Endodermal cell (in vitro differentiated cells): Measurements from ENCODE around the gene IQSEC3. TPM values are rescaled to one million over a fixed set of nuclear protein-coding genes. Genes with fewer than 3 reads are reported as not detected.

Source experiments
- DNase-seq: peaks from one replicate; pipeline ENCODE4 v3.0.0-alpha.2; 2017
- H3K27ac ChIP-seq: 2 replicates; pipeline ENCODE4 v1.5.1; 2013; ENCODE audit warnings: mild to moderate bottlenecking, low read depth, low read length, moderate library complexity
- H3K27me3 ChIP-seq: 2 replicates; pipeline ENCODE4 v1.6.1; 2013; ENCODE audit warnings: mild to moderate bottlenecking, low read length, moderate library complexity; ENCODE audit not compliant: insufficient read depth, control insufficient read depth, poor library complexity, severe bottlenecking
- H3K36me3 ChIP-seq: 2 replicates; pipeline ENCODE4 v1.7.0; 2013; ENCODE audit warnings: mild to moderate bottlenecking, low read length, moderate library complexity; ENCODE audit not compliant: control insufficient read depth, insufficient read depth
- H3K4me1 ChIP-seq: one replicate; pipeline ENCODE4 v1.7.0; 2013; ENCODE audit warnings: low read length; ENCODE audit not compliant: control insufficient read depth, insufficient read depth
- H3K4me3 ChIP-seq: 2 replicates; pipeline ENCODE4 v1.5.1; 2013; ENCODE audit warnings: mild to moderate bottlenecking, low read length, moderate library complexity
- H3K9ac ChIP-seq: 2 replicates; pipeline ENCODE4 v1.6.1; 2013; ENCODE audit warnings: mild to moderate bottlenecking, low read length, moderate library complexity; ENCODE audit not compliant: poor library complexity, severe bottlenecking; ENCODE audit errors: extremely low read depth
- H3K9me3 ChIP-seq: 2 replicates; pipeline ENCODE4 v1.6.1; 2013; ENCODE audit warnings: mild to moderate bottlenecking, low read length, moderate library complexity; ENCODE audit not compliant: control insufficient read depth
- H3K27ac Mint-ChIP-seq: 2 replicates; pipeline ENCODE4 v1.8.0; 2020; ENCODE audit warnings: mixed read lengths
- H3K27me3 Mint-ChIP-seq: 2 replicates; pipeline ENCODE4 v1.8.0; 2021; ENCODE audit warnings: mild to moderate bottlenecking, mixed read lengths; ENCODE audit not compliant: insufficient read depth
- H3K36me3 Mint-ChIP-seq: 2 replicates; pipeline ENCODE4 v1.8.0; 2020; ENCODE audit warnings: low read depth, mixed read lengths
- H3K4me1 Mint-ChIP-seq: 2 replicates; pipeline ENCODE4 v1.8.0; 2020; ENCODE audit warnings: mixed read lengths
- H3K4me3 Mint-ChIP-seq: 2 replicates; pipeline ENCODE4 v1.8.0; 2020; ENCODE audit warnings: mild to moderate bottlenecking, moderate library complexity, mixed read lengths
- H3K9me3 Mint-ChIP-seq: 2 replicates; pipeline ENCODE4 v1.8.0; 2020; ENCODE audit warnings: mild to moderate bottlenecking, mixed read lengths
- CTCF ChIP-seq: fragments of 200-600 bp; sonication (generic); conservative IDR thresholded peaks from 2 replicates; pipeline ENCODE4 v1.5.0; 2021; ENCODE audit warnings: antibody characterized with exemption, mild to moderate bottlenecking
- WGBS, 2 experiments: methylation state at CpG; one replicate each; pipeline versions ENCODE4 v1.1.5 to v1.1.7; 2013; ENCODE audit warnings: missing lambda C conversion rate in 2 of 2, mixed read lengths in 1 of 2; ENCODE audit not compliant: insufficient coverage in 1 of 2, insufficient read length in 1 of 2; 5-methylcytosine and 5-hydroxymethylcytosine counted together
- total RNA-seq, 2 donors: library from RNA; stranded (reverse); fragmentation: NEBNext Ultra II Directional in 1 of 2; extraction: Animal tissue kit (Norgen Biotek cat#: 25700) in 1 of 2; gene quantifications; 2 replicates in 1 of 2; 3 replicates in 1 of 2; pipeline ENCODE4 v1.2.1, GENCODE V29; 2021

Gene IQSEC3
- total RNA-seq, 2 donors from 2014 or later: 1.5 to 2.7 TPM

- Histone ChIP-seq H3K4me1 (no peaks in the 10 kb centered on the region), H3K4me3 (no peak overlapping the region), H3K27me3 (no peaks in the 10 kb centered on the region), H3K9ac (no peak overlapping the region), H3K27ac (no peak overlapping the region), H3K36me3 (no peaks in the 10 kb centered on the region), H3K9me3 (no peaks in the 10 kb centered on the region)
- 100% methylated on average over 2 of the region's 2 CpGs; no CpG with 5 or more reads in 1 of the 2 experiments for WGBS, 2 experiments
- Mint-ChIP-seq H3K27me3 (peaks cover 42% of the 10 kb centered on the region), H3K36me3 (no peaks in the 10 kb centered on the region), H3K9me3 (no peaks in the 10 kb centered on the region), H3K4me3 (no peak overlapping the region), H3K27ac (no peak overlapping the region), H3K4me1 (peaks cover 13% of the 10 kb centered on the region)
- DNase-seq: no peak
- no peak for TF ChIP-seq CTCF
These were observed 68.6 kb downstream of the IQSEC3 start for GRCh38 chr12:135138-135537.

GRCh38 chr12:138171-138897 is 71.8 kb downstream of the IQSEC3 start:
- no peaks in the 10 kb centered on the region for H3K4me1 ChIP-seq
- no peak overlapping the region for H3K9ac ChIP-seq
- no peaks in the 10 kb centered on the region for H3K36me3 Mint-ChIP-seq
- H3K27ac Mint-ChIP-seq: no peak overlapping the region
- H3K4me1 Mint-ChIP-seq: peaks cover 33% of the 10 kb centered on the region
- H3K4me3 ChIP-seq: no peak overlapping the region
- TF ChIP-seq CTCF: no peak
- 92 to 98% methylated on average over 31 to 64 of the region's 64 CpGs for WGBS, 2 experiments
- no peaks in the 10 kb centered on the region for H3K36me3 ChIP-seq
- no peaks in the 10 kb centered on the region for H3K9me3 ChIP-seq
- no peak for DNase-seq
- no peaks in the 10 kb centered on the region for H3K9me3 Mint-ChIP-seq
- peaks cover 11% of the 10 kb centered on the region for H3K27me3 ChIP-seq
- H3K27ac ChIP-seq: no peak overlapping the region
- no peak overlapping the region for H3K4me3 Mint-ChIP-seq
- H3K27me3 Mint-ChIP-seq: peaks cover 63% of the 10 kb centered on the region

- Histone ChIP-seq H3K36me3 (no peaks in the 10 kb centered on the region), H3K9me3 (no peaks in the 10 kb centered on the region), H3K27ac (no peak overlapping the region), H3K4me3 (no peak overlapping the region), H3K27me3 (peaks cover 11% of the 10 kb centered on the region), H3K9ac (no peak overlapping the region), H3K4me1 (no peaks in the 10 kb centered on the region)
- peak; percentile 87 for DNase-seq
- Mint-ChIP-seq H3K36me3 (no peaks in the 10 kb centered on the region), H3K27ac (peak overlapping the region; percentile 23), H3K9me3 (no peaks in the 10 kb centered on the region), H3K27me3 (peaks cover 63% of the 10 kb centered on the region), H3K4me1 (peaks cover 37% of the 10 kb centered on the region), H3K4me3 (peak overlapping the region; percentile 43)
- peak; percentile 14 for TF ChIP-seq CTCF
- WGBS, 2 experiments: 65 to 82% methylated on average over 19 to 45 of the region's 49 CpGs
These were observed 72.4 kb downstream of the IQSEC3 start for GRCh38 chr12:138898-139534.
